ENCODE data around the gene CD36.

GRCh38 chr7:80618096-80618495, 20.3 kb upstream of the CD36 start:
- TF ChIP-seq ISL1 (CRISPR knock-in tag; IDR thresholded peaks at IDR 0.05) (no peak), ESRRG (CRISPR knock-in tag; IDR thresholded peaks at IDR 0.05) (no peak), PATZ1 (CRISPR knock-in tag; IDR thresholded peaks at IDR 0.05; ENCODE audit: borderline replicate concordance) (no peak), TSHZ2 (CRISPR knock-in tag; IDR thresholded peaks at IDR 0.05) (no peak), SNAI2 (CRISPR knock-in tag; IDR thresholded peaks at IDR 0.05) (no peak), TOX (CRISPR knock-in tag; IDR thresholded peaks at IDR 0.05; ENCODE audit: borderline replicate concordance) (no peak), CREB5 (CRISPR knock-in tag; IDR thresholded peaks at IDR 0.05; ENCODE audit: low read depth) (no peak), ZNF565 (CRISPR knock-in tag; conservative IDR thresholded peaks at IDR 0.05; ENCODE audit: low read depth) (no peak), ZFP30 (CRISPR knock-in tag; IDR thresholded peaks at IDR 0.05) (no peak), RARB (CRISPR knock-in tag; IDR thresholded peaks at IDR 0.05) (no peak)

All from SK-N-SH treated with all-trans-retinoic acid at 6 μM for 48 hours (cell line).